Sigmoid colon (tissue), 7 donors: ENCODE measurements around the gene CIAO3. TPM values are rescaled to one million over a fixed set of nuclear protein-coding genes. Genes with fewer than 3 reads are reported as not detected.

Experiments used
- DNase-seq: peaks from one replicate; pipeline ENCODE4 v3.0.0-alpha.2; 2019
- H3K27ac ChIP-seq, 4 donors: fragments of 200-600 bp; sonication (generic); one replicate each; pipeline ENCODE4 v1.5.1; 2016 to 2019; ENCODE audit warnings: mild to moderate bottlenecking in 1 of 4
- H3K27me3 ChIP-seq, 3 donors: fragments of 200-600 bp; sonication (generic); one replicate each; pipeline ENCODE4 v1.5.1; 2019; ENCODE audit warnings: mild to moderate bottlenecking in 1 of 3
- H3K36me3 ChIP-seq, 4 donors: fragments of 200-600 bp; sonication (generic); one replicate each; pipeline ENCODE4 v1.5.1; 2016 to 2019
- H3K4me1 ChIP-seq, 4 donors: fragments of 200-600 bp; sonication (generic); one replicate each; pipeline ENCODE4 v1.5.1; 2017 to 2019
- H3K4me3 ChIP-seq, 4 donors: fragments of 200-600 bp; sonication (generic); one replicate each; pipeline ENCODE4 v1.5.1; 2017 to 2019; ENCODE audit warnings: mild to moderate bottlenecking in 2 of 4, moderate library complexity in 1 of 4
- H3K9me3 ChIP-seq, 4 donors: fragments of 200-600 bp in 3 of 4; sonication (generic) in 3 of 4; one replicate each; pipeline versions ENCODE4 v1.5.1 to v1.6.1; 2013 to 2019
- CTCF ChIP-seq, 4 experiments: fragments of 450-650 bp in 3 of 4; fragments of 200-600 bp in 1 of 4; IDR thresholded peaks; one replicate each; pipeline ENCODE4 v1.5.1; 2016 to 2019; ENCODE audit warnings: antibody characterized with exemption in 4 of 4, mild to moderate bottlenecking in 3 of 4, moderate library complexity in 2 of 4
- EP300 ChIP-seq, 4 donors: sonication (generic); formaldehyde crosslinking; IDR thresholded peaks; one replicate each; pipeline ENCODE4 v1.6.1; 2017; ENCODE audit warnings: antibody characterized with exemption in 4 of 4
- POLR2A ChIP-seq, 2 donors: fragments of 450-650 bp; IDR thresholded peaks; one replicate each; pipeline ENCODE4 v1.6.1; 2016; ENCODE audit warnings: antibody characterized with exemption in 2 of 2, mild to moderate bottlenecking in 2 of 2, moderate library complexity in 2 of 2
- POLR2AphosphoS5 ChIP-seq, 4 donors: sonication (generic); formaldehyde crosslinking; IDR thresholded peaks; one replicate each; pipeline ENCODE4 v1.6.1; 2017; ENCODE audit warnings: antibody characterized with exemption in 4 of 4
- WGBS, 2 donors: extraction: QIAGEN DNeasy Blood & Tissue Kit; methylation state at CpG; one replicate each; pipeline ENCODE4 v1.1.7; 2013; 5-methylcytosine and 5-hydroxymethylcytosine counted together
- intact Hi-C: fragments of 100-400 bp; cut with DNase I; formaldehyde crosslinking; loops from one replicate; pipeline ENCODE4 v1.15.1; 2023
- polyA plus RNA-seq, 3 donors: library from polyadenylated mRNA; stranded (reverse); fragments of 200-250 nt; gene quantifications; one replicate each; pipeline ENCODE4 v1.2.3, GENCODE V29; 2013
- total RNA-seq, 4 donors: library from RNA; depleted of rRNA; stranded (reverse); fragments of >200 nt; gene quantifications; one replicate each; pipeline ENCODE4 v1.1.0, GENCODE V29; 2016
- donor health status: healthy with polysubstance abuse.
- donor health status: Bipolar disorder and iron deficiency.
- donor health status: healthy.

The CIAO3 gene
- total and polyA plus RNA-seq, 7 donors, result 18.6 to 51.0 (median 25.4) TPM

- H3K27ac ChIP-seq, result no peak overlapping the region
- TF ChIP-seq EP300 (IDR thresholded peaks at IDR 0.05), result no peak
- no peak for TF ChIP-seq CTCF (IDR thresholded peaks at IDR 0.05)
- TF ChIP-seq POLR2AphosphoS5 (IDR thresholded peaks at IDR 0.05), result no peak
- TF ChIP-seq POLR2A (IDR thresholded peaks at IDR 0.05), result no peak
These were observed 34.4 kb downstream of the CIAO3 start for GRCh38 chr16:706189-707061.

GRCh38 chr16:705431-706188, 35.2 kb downstream of the CIAO3 start, which contains the start of gene FBXL16:
Gene FBXL16, minus strand, starts transcription at chr16:705801. Its CDS starts 8,396 bp downstream, at chr16:697405.
- 1 to 2% methylated on average over 115 of the region's 115 CpGs for WGBS, 2 donors
- Histone ChIP-seq H3K4me1 (peaks cover 0 to 24% (median 15%) of the 10 kb centered on the region in 4 donors), H3K4me3 (no peak within 1 kb of the TSS), H3K36me3 (no peaks in the 10 kb centered on the region), H3K27me3 (peaks cover 68 to 98% (median 96%) of the 10 kb centered on the region in 3 donors), H3K9me3 (no peaks in the 10 kb centered on the region), H3K27ac (no peak within 1 kb of the TSS)
- TF ChIP-seq POLR2AphosphoS5 (IDR thresholded peaks at IDR 0.05), result no peak
- TF ChIP-seq CTCF (IDR thresholded peaks at IDR 0.05), result no peak
- no peak for TF ChIP-seq POLR2A (IDR thresholded peaks at IDR 0.05)
- no peak for TF ChIP-seq EP300 (IDR thresholded peaks at IDR 0.05)
- intact Hi-C loops, result no loop called here
- DNase-seq, result no peak

More at GRCh38 chr16:706189-707061, 34.4 kb downstream of the CIAO3 start:
- Histone ChIP-seq H3K36me3 (no peaks in the 10 kb centered on the region), H3K9me3 (no peaks in the 10 kb centered on the region), H3K4me3 (no peak overlapping the region), H3K4me1 (peaks cover 0 to 20% (median 9%) of the 10 kb centered on the region in 4 donors), H3K27me3 (peaks cover 66 to 98% (median 96%) of the 10 kb centered on the region in 3 donors)
- DNase-seq, result no peak
- intact Hi-C loops, result no loop called here
- 4 to 6% methylated on average over 49 of the region's 49 CpGs for WGBS, 2 donors

- H3K4me1 ChIP-seq, result peaks cover 0 to 21% (median 12%) of the 10 kb centered on the region in 4 donors
- intact Hi-C loops, result no loop called here
- 11 to 15% methylated on average over 50 of the region's 50 CpGs for WGBS, 2 donors
- no peak for TF ChIP-seq POLR2A (IDR thresholded peaks at IDR 0.05)
- no peak for TF ChIP-seq POLR2AphosphoS5 (IDR thresholded peaks at IDR 0.05)
- TF ChIP-seq CTCF (IDR thresholded peaks at IDR 0.05), result no peak
- TF ChIP-seq EP300 (IDR thresholded peaks at IDR 0.05), result no peak
- H3K9me3 ChIP-seq, result no peaks in the 10 kb centered on the region
- H3K27me3 ChIP-seq, result peaks cover 72 to 98% (median 96%) of the 10 kb centered on the region in 3 donors
- H3K4me3 ChIP-seq, result no peak overlapping the region
- no peaks in the 10 kb centered on the region for H3K36me3 ChIP-seq
- no peak overlapping the region for H3K27ac ChIP-seq
- DNase-seq, result no peak
These were observed 36.0 kb downstream of the CIAO3 start for GRCh38 chr16:704552-705380.

GRCh38 chr16:704047-704446, 36.8 kb downstream of the CIAO3 start:
- Histone ChIP-seq H3K4me1 (peaks cover 0 to 19% (median 11%) of the 10 kb centered on the region in 4 donors), H3K36me3 (no peaks in the 10 kb centered on the region), H3K4me3 (no peak overlapping the region), H3K27ac (no peak overlapping the region), H3K27me3 (peaks cover 75 to 98% (median 97%) of the 10 kb centered on the region in 3 donors), H3K9me3 (no peaks in the 10 kb centered on the region)
- TF ChIP-seq CTCF (IDR thresholded peaks at IDR 0.05) (no peak), POLR2AphosphoS5 (IDR thresholded peaks at IDR 0.05) (no peak), EP300 (IDR thresholded peaks at IDR 0.05) (no peak), POLR2A (IDR thresholded peaks at IDR 0.05) (no peak)
- no peak for DNase-seq
- intact Hi-C loops, result no loop called here
- WGBS, 2 donors, result 68 to 76% methylated on average over 7 of the region's 7 CpGs
